HG03103 (cell line): ENCODE data around the gene TNFSF10.
"Not testable (repeated sequence)": the region's sequence is repeated elsewhere in the genome, so short reads cannot be mapped to it uniquely, and the experiment has no call there.

Experiments used
- ATAC-seq: cut with Tn5 transposase; IDR thresholded peaks from one replicate; pipeline ENCODE4 v1.9.1; 2021; ENCODE audit warnings: low read depth; ENCODE audit not compliant: unreplicated experiment

The TNFSF10 gene

GRCh38 chr3:172519740-172520139 lies 3.5 kb downstream of the TNFSF10 start:
- ATAC-seq = no peak

- ATAC-seq = no peak
Measured at GRCh38 chr3:172518929-172519640, 4.1 kb downstream of the TNFSF10 start.

GRCh38 chr3:172517859-172518466 lies 5.3 kb downstream of the TNFSF10 start:
- ATAC-seq = no peak

- ATAC-seq = no peak
Measured at GRCh38 chr3:172516318-172517214, 6.7 kb downstream of the TNFSF10 start.

DNA sequence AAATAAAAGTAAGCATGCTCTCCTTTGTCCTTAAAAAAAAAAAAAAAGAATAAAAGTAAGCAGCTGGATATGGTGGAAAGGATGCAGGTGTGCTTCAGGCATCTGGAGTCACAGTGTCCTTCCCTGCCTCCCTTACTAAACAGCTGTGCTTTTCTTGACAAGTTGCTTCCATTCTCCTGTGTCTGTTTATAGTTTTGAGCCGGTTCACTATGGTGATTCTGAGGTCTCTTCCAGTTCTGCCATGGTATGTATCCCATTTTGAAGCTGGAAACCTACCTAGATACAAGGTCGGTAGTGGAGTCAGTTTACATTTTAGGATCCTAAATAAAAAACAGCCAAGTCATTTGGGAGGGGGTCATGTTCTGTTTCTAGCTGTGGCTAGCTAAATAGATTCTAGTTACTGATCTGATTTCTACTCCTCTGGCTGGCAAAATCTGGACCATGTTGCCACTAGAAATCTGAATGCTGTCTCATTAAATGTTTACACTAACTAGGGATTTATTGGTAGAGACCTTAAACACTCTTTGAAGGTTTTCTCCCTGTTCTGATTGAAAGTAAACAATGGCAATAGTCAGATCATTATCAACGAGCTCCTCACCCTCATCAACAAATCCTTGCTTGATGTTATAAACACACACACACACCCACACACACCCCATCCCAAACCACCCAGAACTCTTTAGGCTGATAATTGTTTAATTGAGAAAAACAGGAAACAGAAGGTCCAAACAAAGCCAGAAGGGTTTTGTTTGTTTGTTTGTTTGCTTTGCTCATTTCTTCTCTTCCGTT lies 7.9 kb downstream of the TNFSF10 start:
- ATAC-seq = no peak

GRCh38 chr3:172514678-172515077 lies 8.6 kb downstream of the TNFSF10 start:
- ATAC-seq = no peak

DNA sequence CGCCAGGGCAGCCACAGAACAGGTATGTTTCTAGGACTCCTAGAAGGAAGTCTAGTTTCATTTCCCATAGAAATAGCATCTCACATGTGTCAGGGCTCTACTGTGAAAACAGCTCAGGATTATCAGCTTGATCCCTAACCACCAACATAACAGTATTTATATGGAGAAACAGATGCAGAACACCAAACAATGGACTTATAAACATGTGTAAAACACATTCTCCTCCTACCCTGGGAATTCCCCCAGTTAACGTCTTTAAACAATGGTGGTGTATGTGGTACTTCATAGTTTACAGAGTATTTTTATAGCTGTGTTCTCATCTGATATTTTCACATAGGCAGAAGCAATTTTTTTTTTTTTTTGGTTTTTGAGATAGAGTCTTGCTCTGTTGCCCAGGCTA lies 9.7 kb downstream of the TNFSF10 start:
- no peak for ATAC-seq

GRCh38 chr3:172511783-172512762 lies 11.2 kb downstream of the TNFSF10 start:
- peak; percentile 65 for ATAC-seq

GRCh38 chr3:172506094-172506493 lies 17.1 kb downstream of the TNFSF10 start:
- no peak for ATAC-seq

DNA sequence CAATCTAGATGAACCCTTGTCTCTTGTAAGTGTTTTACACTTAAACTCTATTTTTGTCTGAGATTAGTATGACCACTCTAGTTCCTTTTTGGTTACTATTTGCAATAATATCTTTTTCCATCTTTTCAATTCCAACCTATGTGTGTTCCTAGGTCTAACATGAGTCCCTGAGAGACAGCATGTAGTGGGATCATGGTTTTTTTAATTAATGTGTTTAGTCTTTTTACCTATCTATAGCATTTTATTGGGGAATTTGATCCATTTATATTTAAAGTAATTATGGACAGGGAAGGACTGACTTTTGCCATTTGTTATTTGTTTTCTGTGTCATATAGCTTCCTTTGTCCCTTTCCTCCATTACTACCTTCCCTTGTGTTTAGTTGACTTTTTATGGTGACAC lies 21.7 kb downstream of the TNFSF10 start:
- no peak for ATAC-seq

DNA sequence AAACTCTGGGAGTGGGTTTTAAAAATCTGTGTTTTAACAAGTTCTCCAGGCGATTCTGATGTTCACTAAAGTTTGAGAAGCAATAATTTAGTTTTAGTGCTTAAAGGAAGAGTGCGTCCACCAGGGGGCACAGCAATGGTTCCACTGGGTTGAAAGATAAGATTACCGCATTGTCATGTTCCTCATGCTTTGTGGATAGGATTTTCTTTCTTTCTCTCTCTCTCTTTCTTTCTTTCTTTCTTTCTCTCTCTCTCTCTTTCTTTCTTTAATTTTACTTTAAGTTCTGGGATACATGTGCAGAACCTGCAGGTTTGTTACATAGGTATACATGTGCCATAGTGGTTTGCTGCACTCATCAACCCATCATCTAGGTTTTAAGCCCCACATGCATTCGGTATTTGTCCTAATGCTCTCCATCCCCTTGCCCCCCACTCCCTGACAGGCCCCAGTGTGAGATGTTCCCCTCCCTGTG lies 33.0 kb downstream of the TNFSF10 start:
- not testable (repeated sequence) for ATAC-seq

GRCh38 chr3:172478116-172478515 lies 45.1 kb downstream of the TNFSF10 start:
- no peak for ATAC-seq

DNA sequence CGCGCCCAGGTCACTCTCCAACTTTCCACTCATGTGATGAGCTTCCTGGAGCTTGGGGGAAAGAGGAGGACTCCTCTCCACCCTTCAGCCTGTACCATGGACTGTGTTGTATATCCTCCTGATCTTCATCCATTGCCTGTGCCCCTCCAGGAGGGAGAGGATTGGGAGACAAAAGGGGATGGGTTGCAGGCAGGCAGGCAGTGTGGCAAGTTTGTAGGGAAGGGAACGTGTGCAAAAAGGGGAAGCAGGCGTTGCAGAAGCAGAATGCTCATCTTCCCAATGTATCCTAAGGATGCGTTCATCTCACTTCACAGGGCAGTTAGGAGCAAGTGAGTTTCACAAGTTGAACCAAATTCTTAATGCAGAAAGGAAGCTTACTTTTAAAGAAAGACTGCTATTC lies 46.9 kb downstream of the TNFSF10 start:
- ATAC-seq = no peak

DNA sequence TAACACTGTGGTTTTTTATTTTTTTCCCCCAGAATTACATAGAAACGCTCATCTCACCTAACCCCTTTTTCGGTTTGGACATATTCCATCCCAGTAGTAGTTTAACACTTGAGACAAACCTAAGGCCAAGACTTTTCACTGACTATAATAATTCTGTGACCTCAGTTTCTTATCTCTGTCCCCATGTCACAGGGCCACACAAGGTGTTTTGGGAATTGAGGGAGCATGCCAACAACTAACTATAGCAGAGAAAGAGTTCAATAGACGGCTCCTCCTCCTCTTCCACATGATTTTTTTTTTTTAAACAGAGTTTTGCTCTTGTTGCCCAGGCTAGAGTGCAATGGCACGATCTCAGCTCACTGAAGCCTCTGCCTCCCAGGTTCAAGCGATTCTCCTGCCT lies 47.5 kb downstream of the TNFSF10 start:
- no peak for ATAC-seq

GRCh38 chr3:172471903-172472302 lies 51.3 kb downstream of the TNFSF10 start:
- ATAC-seq = no peak

- no peak for ATAC-seq
Measured at GRCh38 chr3:172470588-172470987, 52.6 kb downstream of the TNFSF10 start.

DNA sequence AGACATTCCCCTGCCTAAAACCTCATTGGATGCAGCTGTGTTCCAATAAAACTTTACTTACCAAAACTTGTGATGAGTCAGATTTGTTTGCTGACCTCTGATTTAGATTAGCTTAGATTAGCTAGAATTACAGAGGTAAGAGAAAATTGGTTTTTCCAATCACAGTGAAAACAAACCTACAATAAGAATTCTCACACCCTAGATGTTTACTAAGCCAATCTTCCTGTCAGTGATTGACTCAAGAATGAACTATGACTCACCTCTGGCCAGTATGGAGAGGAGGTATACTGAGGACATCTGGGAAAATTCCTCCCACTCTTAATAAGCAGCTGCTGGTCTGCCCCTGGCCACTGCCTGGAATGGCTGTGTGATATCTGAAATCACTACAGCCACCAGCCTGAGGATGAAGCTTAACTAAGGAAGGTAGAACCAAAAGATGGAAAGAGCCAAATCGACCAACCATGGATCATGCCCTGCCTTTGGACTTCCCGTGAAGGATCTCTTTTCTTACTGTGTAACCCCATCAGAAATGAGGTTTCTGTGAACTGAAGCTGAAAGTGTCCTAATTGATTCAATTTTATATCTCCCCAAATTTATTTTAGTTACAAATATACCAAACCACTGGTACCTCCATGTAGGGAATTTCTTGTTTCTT lies 55.9 kb downstream of the TNFSF10 start:
- no peak for ATAC-seq

DNA sequence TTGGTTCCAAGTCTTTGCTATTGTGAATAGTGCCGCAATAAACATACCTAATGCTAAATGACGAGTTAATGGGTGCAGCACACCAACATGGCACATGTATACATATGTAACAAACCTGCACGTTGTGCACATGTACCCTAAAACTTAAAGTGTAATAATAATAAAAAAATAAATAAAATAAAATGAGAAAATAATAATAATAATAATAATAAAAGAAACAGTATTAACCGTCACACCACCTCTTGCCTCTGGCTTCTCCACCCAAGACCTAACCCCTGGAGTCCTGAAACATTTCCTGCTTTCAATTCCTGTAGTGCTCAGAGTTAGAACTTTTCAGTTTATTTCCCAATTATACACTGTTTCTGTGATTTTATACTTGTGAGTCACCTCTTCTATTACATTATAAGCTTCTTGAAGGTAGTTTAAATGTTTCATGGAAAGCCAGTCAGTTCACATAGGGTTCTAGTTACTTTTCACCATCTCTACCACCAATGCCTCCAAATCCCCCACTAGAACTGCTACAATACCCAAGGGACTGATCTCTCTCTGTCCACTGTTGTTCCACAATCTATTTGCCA lies 56.6 kb downstream of the TNFSF10 start:
- ATAC-seq = no peak
